Lower leg skin (tissue), 4 donors: Measurements from ENCODE around the gene SH3RF1. TPM values are rescaled to one million over a fixed set of nuclear protein-coding genes. Genes with fewer than 3 reads are reported as not detected.
"Not testable (repeated sequence)": the region's sequence is repeated elsewhere in the genome, so short reads cannot be mapped to it uniquely, and the experiment has no call there.

Experiments used
- DNase-seq, 2 donors: peaks; one replicate each; pipeline ENCODE4 v3.0.0-alpha.2; 2019; ENCODE audit warnings: low spot score in 2 of 2
- H3K4me3 ChIP-seq: fragments of 200-600 bp; sonication (generic); 2 replicates; pipeline ENCODE4 v1.5.1; 2017; ENCODE audit warnings: mild to moderate bottlenecking, low read depth; ENCODE audit not compliant: poor library complexity, severe bottlenecking
- CTCF ChIP-seq, 3 donors: fragments of 450-650 bp; IDR thresholded peaks; one replicate each; pipeline ENCODE4 v1.5.1; 2016; ENCODE audit warnings: antibody characterized with exemption in 3 of 3, mild to moderate bottlenecking in 3 of 3, moderate library complexity in 2 of 3
- POLR2A ChIP-seq, 2 donors: fragments of 450-650 bp; IDR thresholded peaks; one replicate each; pipeline ENCODE4 v1.6.1; 2016 to 2017; ENCODE audit warnings: antibody characterized with exemption in 2 of 2, mild to moderate bottlenecking in 1 of 2, moderate library complexity in 1 of 2
- WGBS, 2 donors: methylation state at CpG; one replicate each; pipeline ENCODE4 v1.1.5; 2018; 5-methylcytosine and 5-hydroxymethylcytosine counted together
- intact Hi-C: fragments of 100-400 bp; cut with DNase I; formaldehyde crosslinking; loops from one replicate; pipeline ENCODE4 v1.15.0; 2023; ENCODE audit warnings: low total_unique reads
- total RNA-seq, 4 donors: library from RNA; depleted of rRNA; stranded (reverse); fragments of >200 nt; gene quantifications; one replicate each; pipeline ENCODE4 v1.1.0, GENCODE V29; 2016

SH3RF1 gene
- total RNA-seq, 4 donors from 2014 or later: 8.5 to 14.2 (median 12.0) TPM

- DNase-seq: no peak
- no peak overlapping the region for H3K4me3 ChIP-seq
- TF ChIP-seq POLR2A (IDR thresholded peaks at IDR 0.05) (no peak), CTCF (IDR thresholded peaks at IDR 0.05) (no peak)
- intact Hi-C loops: no loop called here
Observed at GRCh38 chr4:169279108-169279507, 8.4 kb upstream of the SH3RF1 start.

- TF ChIP-seq POLR2A (IDR thresholded peaks at IDR 0.05) (no peak), CTCF (IDR thresholded peaks at IDR 0.05) (no peak)
- H3K4me3 ChIP-seq: no peak overlapping the region
- no peak for DNase-seq
- intact Hi-C loops: no loop called here
Observed at GRCh38 chr4:169278624-169279023, 7.9 kb upstream of the SH3RF1 start.

- H3K4me3 ChIP-seq, intact Hi-C loops, DNase-seq: not testable (repeated sequence)
- WGBS, 2 donors: 94 to 97% methylated on average over 3 of the region's 3 CpGs
Observed at GRCh38 chr4:169277838-169278237, 7.1 kb upstream of the SH3RF1 start.

- H3K4me3 ChIP-seq: no peak overlapping the region
- intact Hi-C loops: no loop called here
- no peak for TF ChIP-seq CTCF (IDR thresholded peaks at IDR 0.05)
- TF ChIP-seq POLR2A (IDR thresholded peaks at IDR 0.05): no peak
- 46% methylated on average over 2 of the region's 2 CpGs for WGBS, 2 donors
- DNase-seq: no peak
Observed at GRCh38 chr4:169275180-169275579, 4.4 kb upstream of the SH3RF1 start.

- 70 to 77% methylated on average over 3 of the region's 3 CpGs for WGBS, 2 donors
- H3K4me3 ChIP-seq: no peak overlapping the region
- TF ChIP-seq CTCF (IDR thresholded peaks at IDR 0.05) (no peak), POLR2A (IDR thresholded peaks at IDR 0.05) (no peak)
- DNase-seq: no peak
- intact Hi-C loops: no loop called here
Observed at GRCh38 chr4:169274033-169274432, 3.3 kb upstream of the SH3RF1 start.

GRCh38 chr4:169272265-169272886, 1.6 kb upstream of the SH3RF1 start:
- 32 to 38% methylated on average over 3 of the region's 3 CpGs for WGBS, 2 donors
- H3K4me3 ChIP-seq: no peak overlapping the region
- no peak for DNase-seq
- intact Hi-C loops: no loop called here
- TF ChIP-seq CTCF (IDR thresholded peaks at IDR 0.05): no peak
- no peak for TF ChIP-seq POLR2A (IDR thresholded peaks at IDR 0.05)
